Posterior cingulate gyrus (tissue), 11 donors: Measurements from ENCODE around the gene FOXR1.

ENCODE experiments used
- DNase-seq, 10 donors: peaks; one replicate each; pipeline versions ENCODE4 v3.0.0 to v3.0.0-alpha.2; 2020 to 2021; ENCODE audit warnings: mixed read lengths in 3 of 10
- intact Hi-C: fragments of 100-400 bp; cut with DNase I; formaldehyde crosslinking; loops from one replicate; pipeline ENCODE4 v1.15.1; 2023

Gene FOXR1, protein sequence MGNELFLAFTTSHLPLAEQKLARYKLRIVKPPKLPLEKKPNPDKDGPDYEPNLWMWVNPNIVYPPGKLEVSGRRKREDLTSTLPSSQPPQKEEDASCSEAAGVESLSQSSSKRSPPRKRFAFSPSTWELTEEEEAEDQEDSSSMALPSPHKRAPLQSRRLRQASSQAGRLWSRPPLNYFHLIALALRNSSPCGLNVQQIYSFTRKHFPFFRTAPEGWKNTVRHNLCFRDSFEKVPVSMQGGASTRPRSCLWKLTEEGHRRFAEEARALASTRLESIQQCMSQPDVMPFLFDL

DNA sequence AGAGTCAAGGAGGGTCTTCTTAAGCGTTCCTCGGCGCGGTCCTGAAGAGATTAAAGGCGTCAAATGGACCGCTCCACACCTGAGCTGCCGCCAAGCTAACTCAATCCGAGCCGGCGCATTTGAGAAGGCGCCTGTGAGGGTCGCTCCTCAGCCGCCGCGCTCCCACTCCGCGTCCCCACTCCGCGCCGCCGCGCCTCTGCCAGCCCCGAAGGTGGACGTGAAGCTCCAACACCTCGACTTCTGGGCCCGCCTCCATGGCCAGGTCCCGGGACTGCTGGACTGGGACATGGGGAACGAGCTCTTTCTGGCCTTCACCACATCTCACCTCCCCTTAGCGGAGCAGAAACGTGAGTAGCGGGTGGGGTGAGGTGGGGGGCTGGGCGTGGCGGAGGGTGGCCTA is at the start of gene FOXR1:
FOXR1 (plus strand) TSS at position 116 of the 400 bp plus-strand sequence; CDS start at position 287, 171 bp downstream.
- intact Hi-C loops, result no loop called here
- peak in 1 of 10 donors; percentile 62 for DNase-seq

DNA sequence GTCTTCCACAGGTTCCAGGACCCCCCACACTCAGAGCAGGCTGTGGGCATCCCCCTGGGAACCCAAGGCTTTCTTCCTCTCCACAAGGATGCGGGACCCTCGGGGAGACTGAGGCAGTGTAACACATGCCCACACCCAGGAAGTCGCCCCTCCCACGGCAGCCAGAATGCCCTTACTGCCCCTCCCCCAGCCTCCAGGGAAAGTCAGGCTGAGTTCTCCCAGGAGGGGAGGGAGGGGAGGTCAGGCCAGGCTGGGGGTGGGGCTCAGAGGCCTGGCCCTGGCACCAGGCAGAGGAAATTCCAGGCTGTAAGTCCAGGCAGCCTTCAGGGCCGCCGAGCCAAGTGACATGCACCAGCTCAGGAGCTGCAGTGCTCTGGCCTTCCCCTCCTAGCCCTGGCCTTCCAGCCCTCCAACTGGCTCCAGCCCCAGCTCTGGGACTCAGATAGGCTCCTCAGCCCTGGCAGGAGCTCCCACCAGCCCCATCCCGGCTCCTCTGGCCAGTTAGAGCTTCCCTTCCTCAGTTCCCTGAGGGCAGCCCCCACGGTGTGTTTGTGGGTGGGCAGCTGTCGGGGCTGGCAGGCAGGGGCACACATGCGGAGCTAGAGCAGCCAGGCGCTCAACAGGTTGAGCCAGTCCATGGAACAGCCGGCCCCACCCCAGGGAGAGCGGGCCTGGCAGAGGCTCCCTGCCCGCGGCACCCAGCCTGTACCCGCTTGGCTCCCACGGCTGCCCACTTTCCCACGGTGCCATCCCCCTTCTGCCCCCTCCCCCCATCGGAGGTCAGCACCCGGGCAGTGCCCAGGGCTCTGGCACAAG is 49.4 kb upstream of the FOXR1 start:
- DNase-seq, result peak in 4 of 10 donors; percentile 66 to 90 (median 86)
- intact Hi-C loops, result no loop called here

DNA sequence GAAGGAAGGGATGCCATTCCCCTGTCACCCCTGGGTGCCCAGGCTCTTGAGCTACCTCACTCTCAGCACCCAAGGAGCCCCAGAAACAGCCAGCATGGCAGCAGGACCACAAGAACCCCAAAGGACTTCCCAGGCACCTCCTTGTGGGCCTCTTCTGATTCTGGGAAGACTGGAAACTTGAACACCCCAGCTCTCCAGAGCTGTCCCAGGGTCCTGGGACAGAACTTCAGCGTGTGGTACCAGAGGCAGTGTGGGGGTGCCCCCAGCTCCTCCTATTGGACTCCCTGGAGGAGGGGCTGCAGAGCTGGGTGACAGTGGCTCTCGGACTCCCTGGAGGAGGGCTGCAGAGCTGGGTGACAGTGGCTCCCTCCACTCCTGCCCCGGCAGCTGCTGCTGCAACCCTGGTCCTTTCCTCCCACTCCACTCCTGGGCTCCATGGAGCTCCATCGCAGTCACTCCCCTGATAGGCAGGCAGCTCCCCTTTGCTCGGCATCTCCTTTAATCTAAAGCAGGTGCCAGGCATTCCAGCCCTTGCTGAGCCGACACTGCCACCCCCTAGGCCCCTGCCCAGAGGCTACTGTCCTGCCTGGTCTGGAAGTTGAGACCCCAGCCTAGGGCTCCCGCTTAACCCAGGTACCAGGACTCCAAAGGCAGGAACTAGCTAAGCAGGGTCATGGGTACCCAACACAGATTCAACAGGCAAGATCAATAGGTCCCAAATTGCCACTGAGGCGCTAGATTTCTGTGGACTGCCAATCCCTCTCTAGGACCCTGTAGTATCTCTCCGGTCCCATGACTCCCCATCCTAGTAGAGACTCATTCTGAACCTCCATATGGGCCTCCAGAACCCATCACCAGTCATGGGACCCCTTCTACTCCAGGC is 48.6 kb upstream of the FOXR1 start:
- DNase-seq, result peak in 3 of 10 donors; percentile 55 to 81 (median 57)
- intact Hi-C loops, result no loop called here

DNA sequence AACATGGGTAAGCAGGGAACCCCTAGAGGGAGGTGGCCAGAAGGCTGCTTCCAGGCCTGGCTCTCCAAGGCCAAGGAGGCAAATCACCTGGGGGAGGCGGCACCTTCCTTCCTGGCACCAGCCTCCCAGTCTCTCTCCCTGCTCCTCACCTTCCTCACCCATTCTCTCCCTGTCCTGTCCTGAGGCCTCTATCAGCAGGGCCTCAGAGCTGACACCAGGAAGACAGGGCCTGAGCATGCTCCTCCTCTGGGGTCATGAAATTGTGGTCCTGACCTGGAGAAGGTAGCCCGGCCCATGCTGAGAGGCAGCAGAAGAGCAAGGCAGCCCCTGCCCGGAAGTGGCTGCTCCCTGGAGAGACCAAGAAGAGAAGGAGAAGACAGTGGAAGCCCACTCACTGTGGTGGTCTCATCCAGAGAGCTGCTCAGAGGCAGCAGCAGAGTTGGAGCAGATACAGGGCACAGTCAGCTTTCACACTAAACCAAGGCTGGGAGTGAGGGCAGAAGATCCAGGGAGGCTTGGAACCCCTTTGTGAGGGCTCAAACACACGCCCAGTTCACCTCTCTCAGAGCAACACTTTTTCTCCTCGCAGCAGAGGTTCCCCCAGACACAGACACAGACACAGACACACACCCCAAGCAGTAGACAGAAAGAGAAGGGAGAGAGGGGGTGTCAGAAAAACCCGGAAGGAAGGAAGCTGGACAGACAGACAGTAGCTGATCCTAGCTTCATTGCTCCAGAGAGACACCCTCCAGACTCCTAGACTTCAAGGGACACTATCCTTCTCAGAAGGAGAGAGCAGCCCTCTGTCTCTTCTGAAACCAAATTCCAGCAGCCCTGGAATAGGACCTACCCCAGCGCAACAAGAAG is 47.6 kb upstream of the FOXR1 start:
- DNase-seq, result peak in 2 of 10 donors; percentile 39 to 55
- intact Hi-C loops, result no loop called here

DNA sequence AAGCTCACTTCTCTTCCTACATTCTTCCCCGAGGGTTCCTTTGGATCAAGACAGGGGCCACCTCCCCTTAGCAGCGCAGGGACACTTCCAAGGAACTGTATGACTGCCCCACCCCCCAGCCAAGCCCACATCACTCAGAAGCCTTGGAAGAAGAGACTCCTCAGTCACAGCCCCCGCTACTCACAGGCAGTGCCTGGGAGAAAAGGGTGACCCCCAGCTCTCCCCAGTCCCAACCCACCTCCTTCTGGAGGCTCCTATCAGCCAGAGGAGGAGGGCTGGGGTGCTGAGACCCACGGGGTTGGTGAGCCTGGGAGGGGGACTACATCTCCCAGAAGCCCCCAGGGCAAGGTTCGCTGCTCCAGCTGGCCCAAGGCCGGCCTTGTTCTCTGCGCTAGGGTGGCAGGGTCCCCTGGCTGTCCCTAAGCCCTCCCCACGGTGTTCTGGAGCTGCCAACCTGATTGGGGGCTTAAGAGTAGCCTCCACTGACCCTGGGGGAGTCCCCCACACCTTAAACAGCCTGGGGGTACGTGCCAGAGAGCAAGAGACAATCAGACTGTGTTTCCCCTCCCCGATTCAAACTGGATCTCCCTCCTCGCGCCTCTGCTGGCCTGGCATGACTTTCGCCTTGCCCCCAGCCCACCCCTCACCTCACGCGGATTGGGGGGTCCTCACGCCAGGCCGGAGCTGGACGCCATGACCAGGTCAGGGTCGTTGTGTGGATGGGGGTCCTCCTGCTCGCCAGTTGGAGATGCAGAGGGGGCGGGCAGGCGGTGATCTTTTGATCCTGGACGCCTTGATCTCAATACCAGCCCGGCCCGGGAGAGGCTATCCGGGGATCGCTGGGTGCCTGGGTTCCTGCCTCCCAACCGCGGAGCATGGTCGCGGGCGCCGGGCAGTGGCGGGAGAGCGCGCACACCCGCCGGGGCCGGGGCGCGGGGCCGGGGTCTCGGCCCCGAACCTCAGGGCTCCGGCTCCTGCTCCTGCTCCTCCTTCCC is 46.7 kb upstream of the FOXR1 start:
- DNase-seq, result peak in 5 of 10 donors; percentile 60 to 92 (median 86)
- intact Hi-C loops, result loop anchor here (5.0 kb wide), 1 partner anchor 133 kb away; the partner anchor contains the start of gene DDX6

DNA sequence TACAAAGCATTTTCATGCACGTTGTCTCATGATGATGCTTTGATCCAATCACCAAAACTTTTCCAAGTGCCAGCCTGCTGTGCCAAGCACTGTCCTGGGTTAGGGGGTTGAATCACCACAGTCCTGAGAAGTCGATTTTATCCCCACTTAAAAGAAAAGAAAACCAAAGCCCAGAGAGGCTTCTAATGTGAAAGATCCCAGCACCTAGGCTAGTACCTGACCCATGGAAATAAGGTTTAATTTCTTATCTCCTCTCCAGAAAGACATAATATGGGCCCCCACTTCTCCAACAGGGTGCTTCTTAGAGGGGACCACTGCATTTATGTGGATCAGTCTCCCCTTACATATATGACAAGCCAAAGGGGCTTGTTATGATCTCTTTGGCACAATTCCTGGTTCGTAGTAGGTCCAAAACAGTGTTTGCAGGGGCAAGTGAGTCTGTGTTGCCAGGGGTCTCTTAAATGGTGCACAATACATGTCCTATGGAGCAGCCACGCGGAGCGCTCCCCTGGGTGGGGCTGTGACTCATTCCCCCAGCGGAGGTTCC is 43.9 kb upstream of the FOXR1 start:
- peak in 1 of 10 donors; percentile 2 for DNase-seq
- intact Hi-C loops, result loop anchor here (1.0 to 5.0 kb wide), 2 partner anchors 18 to 135 kb away; partner anchors contain the start of gene DDX6

DNA sequence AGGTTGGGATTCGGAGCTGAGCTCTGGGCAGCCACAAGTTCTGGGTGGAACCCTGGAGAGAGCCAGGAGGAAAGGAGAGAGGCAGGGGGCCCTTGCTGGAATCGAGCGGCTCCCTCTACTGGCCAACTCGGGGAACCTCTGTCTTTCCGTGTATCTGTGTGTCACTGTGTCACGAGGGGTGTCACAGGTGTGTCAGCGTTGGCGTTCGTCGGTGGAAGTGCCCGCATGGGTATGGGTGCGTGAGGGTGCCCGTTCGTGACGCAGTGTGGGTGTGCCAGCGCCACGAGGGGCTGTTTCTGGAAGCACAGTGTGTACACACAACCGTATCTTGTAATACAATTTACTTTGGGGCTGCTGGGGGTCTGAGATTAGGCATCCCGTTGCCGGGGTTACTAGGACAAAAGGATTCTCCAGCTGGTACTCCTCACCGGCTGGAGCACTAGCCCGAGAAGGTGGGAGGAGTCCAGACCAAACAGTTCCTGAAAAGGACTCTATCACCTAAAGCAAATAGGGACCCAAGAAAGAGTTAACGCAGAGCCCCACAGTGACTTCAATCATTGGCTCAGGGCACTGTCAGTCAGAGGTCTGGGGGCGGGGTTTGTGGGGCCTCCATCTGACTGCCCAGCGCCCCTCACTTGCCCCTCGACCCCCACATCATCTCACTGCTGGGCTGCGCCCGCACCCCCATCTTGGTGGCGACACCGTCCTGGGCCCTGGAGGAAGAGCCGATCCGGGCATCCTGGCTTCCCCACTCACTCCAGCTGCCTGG is 43.3 kb upstream of the FOXR1 start:
- DNase-seq, result peak; percentile 82 to 98 (median 92)
- intact Hi-C loops, result loop anchor here (1.0 to 5.0 kb wide), 2 partner anchors 19 to 136 kb away; partner anchors contain the start of gene DDX6

DNA sequence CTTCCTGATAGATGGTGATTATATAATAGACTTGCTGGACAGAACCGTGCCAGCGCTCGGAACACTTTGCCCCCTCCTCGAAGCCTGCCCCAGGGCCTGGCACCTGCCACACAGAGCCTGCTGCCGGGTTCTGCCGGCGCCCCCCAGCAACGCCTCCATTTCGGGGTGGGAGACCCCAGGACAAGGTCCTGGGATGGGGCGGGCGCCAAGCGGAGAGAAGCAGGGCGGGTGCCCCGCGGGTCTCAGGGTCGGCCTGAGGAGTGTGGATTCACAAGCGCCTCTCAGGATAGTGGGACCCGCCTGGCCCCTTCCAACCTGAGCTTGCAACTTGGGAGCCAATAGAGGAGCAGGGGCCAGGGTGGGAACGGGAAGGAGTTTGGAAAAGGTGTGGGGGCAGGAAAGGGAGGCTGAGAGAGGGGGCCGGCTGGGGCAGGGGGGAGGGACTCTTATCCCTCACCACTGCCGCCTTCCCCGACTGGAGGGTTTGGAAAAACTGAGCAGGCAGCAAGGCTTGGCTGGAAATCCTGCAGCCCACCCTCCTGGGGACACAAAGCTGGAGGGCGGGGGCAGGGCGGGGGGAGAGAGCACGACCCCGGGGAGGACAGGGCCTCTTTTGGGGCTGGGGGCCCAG is 42.6 kb upstream of the FOXR1 start:
- intact Hi-C loops, result loop anchor here (1.0 to 5.0 kb wide), 2 partner anchors 20 to 137 kb away; partner anchors contain the start of gene DDX6
- DNase-seq, result peak in 2 of 10 donors; percentile 34 to 59

DNA sequence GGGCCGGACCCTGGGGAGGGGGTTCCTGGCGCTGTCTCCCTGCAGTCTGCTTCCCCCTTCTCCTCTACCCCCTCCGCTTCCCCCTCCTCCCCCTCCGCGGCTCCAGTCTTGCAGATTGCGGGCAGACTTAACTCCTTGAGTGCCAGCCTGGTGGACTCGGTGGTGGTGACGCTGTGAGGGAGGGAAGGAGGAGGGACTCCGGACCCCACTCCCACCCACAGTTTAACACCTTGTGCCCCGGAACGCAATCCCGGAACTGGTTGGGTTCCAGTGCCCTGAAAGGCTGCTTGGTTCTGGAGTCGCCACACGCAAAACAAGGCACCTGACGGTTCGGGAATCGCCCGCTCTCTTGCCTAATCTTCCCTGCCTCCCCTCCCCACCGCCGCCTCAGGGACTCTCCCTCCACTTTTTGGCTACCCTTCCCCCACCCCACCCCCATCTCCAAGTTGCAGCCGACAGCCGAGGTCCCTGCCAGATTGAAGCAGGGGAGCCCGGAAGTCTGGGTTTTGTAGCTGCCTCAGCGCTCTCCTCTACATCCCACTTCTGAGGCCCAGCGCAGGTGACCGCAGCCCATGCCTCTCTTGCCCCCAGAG is 42.0 kb upstream of the FOXR1 start:
- DNase-seq, result peak; percentile 63 to 96 (median 82)
- intact Hi-C loops, result loop anchor here (5.0 kb wide), 1 partner anchor 137 kb away; the partner anchor contains the start of gene DDX6

DNA sequence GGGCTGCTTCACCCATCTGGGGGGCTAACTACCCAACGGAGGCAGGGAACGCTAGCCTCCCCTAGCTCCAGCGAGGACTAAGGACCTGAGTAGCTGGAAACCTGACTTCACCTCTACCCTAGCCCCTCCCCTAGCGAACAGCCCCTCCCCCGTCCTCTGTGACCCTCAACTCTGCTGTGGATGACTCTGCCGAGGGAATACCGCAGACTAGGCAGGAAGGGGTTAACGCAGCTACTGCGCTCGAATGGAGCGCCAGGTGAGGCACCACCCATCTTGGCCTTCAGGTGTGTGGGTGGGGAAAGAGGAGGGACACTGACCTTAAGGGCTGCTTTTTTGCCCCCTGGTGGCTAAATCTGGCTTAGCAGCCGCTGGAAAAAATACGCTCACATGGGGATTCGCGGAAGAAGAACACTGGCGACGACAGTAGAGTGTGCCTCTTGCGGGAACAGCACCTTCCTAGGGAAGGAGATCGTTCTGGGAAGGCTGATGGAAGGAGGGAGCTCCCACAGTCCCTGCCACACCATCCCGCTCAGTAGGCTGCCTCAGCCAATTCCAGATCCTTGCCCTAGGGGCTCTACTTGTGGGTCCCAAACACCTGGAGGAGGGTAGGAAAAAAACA is 41.4 kb upstream of the FOXR1 start:
- intact Hi-C loops, result no loop called here
- DNase-seq, result peak; percentile 66 to 97 (median 84)

DNA sequence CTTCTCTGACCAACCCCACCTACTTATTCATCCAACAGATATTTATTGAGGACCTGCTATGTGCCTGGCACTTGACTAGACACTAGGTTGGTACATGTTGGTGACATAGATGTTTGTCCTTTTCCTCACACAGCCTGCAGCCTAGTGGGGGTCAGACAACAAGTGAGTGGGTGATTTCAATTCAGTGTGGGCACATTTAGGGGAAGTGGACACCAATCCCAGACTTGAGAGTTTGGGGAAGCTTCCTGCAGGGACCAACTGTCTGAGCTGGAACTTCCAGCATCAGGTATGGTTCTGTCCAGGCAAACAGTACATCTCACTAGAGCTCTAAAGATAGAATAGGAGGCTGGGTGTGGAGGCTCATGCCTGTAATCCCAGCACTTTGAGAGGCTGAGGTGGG is 40.0 kb upstream of the FOXR1 start:
- intact Hi-C loops, result no loop called here

DNA sequence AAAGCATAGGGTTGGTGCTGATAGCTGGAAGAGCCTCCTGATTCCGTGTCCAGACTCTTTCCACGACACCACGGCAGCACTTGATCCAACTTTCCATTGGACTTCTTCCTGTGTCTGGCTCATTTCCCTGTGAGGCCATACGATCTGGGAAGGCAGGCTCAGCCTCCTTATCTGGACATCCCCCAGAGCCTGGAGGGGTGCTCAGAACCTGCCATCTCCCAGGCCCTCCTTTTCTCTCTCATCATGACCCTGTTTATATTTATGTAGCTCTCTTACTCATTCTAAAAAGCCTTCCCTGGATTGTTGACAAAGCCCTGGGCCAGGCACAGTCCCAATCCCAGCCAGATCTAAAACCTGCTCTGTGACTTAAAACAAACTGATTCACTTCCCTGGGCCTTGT is 38.1 kb upstream of the FOXR1 start:
- DNase-seq, result peak in 3 of 10 donors; percentile 21 to 36 (median 24)
- intact Hi-C loops, result no loop called here

More for the DNA sequence above, 40.0 kb upstream of the FOXR1 start:
- peak in 2 of 10 donors; percentile 2 to 12 for DNase-seq

DNA sequence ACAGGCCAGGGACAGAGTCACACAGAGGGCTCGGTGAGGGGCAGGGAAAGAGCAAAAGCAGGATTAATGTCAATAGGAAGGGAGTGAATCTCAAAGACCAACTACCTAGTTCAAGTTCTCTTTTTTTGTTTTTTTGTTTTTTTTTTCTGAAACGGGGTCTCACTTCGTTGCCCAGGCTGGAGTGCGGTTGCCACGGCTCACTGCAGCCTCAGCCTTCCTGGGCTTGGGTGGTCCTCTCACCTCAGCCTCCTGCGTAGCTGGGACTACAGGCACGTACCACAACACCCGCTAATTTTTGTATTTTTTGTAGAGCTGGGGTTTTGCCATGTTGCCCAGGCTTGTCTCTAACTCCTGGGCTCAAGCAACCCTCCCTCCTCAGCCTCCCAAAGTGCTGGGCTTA is 36.2 kb upstream of the FOXR1 start:
- DNase-seq, result peak in 3 of 10 donors; percentile 26 to 55 (median 31)
- intact Hi-C loops, result loop anchor here (5.0 kb wide), 1 partner anchor 33 kb away; no protein-coding TSS in a partner anchor

DNA sequence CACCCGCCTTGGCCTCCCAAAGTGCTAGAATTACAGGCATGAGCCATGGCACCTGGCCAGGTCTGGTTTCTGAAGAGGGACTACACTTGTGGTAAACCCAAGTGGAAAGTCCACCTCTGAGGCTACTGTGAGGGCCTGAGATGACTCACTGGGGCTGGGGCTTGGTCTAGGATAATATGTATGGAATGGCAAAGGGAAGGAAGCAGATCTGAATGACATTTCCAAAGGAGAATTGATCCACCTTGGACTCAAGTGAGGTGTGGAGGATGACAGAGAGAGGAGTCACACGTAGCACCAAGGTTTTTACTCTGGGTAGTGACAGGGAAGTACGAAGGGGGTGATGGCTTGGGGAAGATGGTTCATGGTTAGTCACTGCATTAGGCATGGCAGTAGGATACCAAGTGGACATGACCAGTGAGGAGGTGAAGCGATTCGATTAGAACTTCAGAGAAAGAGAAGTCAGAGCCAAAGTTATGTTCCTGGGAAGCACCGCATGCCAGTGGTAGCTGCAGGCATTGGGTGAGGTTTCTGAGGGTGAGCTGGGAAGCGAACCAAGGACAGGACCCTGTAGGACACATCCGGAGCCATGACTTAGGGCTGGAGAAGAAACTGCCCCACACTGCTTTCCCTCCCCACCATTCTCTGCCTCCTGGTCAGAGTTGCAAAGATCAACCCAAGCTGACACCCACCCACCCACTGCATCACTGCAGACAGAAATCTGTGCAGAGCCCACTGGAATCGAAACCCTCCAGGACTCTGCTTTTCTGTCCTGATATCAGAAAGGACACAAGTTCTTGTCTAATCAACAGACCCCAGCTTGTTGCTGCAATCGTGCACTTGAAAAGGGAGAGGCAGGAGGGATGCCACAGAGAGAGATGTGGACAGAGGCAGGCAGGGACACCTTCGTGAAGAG is 32.8 kb upstream of the FOXR1 start:
- DNase-seq, result peak in 3 of 10 donors; percentile 17 to 67 (median 49)
- intact Hi-C loops, result loop anchor here (5.0 kb wide), 1 partner anchor 36 kb away; no protein-coding TSS in a partner anchor
